CD4-positive, alpha-beta T cell (primary cell): ENCODE results near the gene NINL. TPM values are rescaled to one million over a fixed set of nuclear protein-coding genes. Genes with fewer than 3 reads are reported as not detected.

ENCODE experiments used
- ATAC-seq: fragments of 200-7000 bp; cut with Tn5 transposase; one replicate; pipeline ENCODE4 v1.10.0; 2022; ENCODE audit warnings: mild to moderate bottlenecking; ENCODE audit not compliant: poor library complexity
- CTCF ChIA-PET: fragments of 350-600 bp; sonication (Branson Sonifier 250); formaldehyde crosslinking; loops from one replicate; lab custom pipeline; 2021; ENCODE audit warnings: antibody characterized with exemption, inconsistent platforms; lab: Charles Lee
- POLR2A ChIA-PET: fragments of 350-600 bp; sonication (Branson Sonifier 250); formaldehyde crosslinking; loops from one replicate; lab custom pipeline; 2021; ENCODE audit warnings: antibody characterized with exemption, inconsistent platforms; lab: Charles Lee
- DNase-seq, 14 experiments: peaks; one replicate each; pipeline ENCODE4 v3.0.0-alpha.2; 2013 to 2020; ENCODE audit warnings: mixed read lengths in 2 of 14
- H3K27ac ChIP-seq, 2 donors: one replicate each; pipeline versions ENCODE4 v1.5.1 to v1.7.0; 2013; ENCODE audit warnings: low read length in 2 of 2, low read depth in 1 of 2, mild to moderate bottlenecking in 1 of 2
- H3K27me3 ChIP-seq, 2 experiments: 1 replicate in 1 of 2; 2 replicates in 1 of 2; pipeline versions ENCODE4 v1.6.1 to v1.7.0; 2013; ENCODE audit warnings: low read length in 2 of 2, control low read depth in 1 of 2, mild to moderate bottlenecking in 1 of 2, moderate library complexity in 1 of 2; ENCODE audit not compliant: insufficient read depth in 2 of 2, control insufficient read depth in 1 of 2
- H3K36me3 ChIP-seq: one replicate; pipeline ENCODE4 v1.6.1; 2013; ENCODE audit warnings: low read length, control low read depth; ENCODE audit not compliant: insufficient read depth
- H3K4me1 ChIP-seq: one replicate; pipeline ENCODE4 v1.6.1; 2013; ENCODE audit warnings: low read length, control low read depth; ENCODE audit not compliant: insufficient read depth
- H3K4me3 ChIP-seq: one replicate; pipeline ENCODE4 v1.5.1; 2013; ENCODE audit warnings: mild to moderate bottlenecking, low read length, moderate library complexity
- H3K9me3 ChIP-seq, 2 experiments: 1 replicate in 1 of 2; 2 replicates in 1 of 2; pipeline versions ENCODE4 v1.6.1 to v1.7.0; 2013; ENCODE audit warnings: low read length in 2 of 2, mild to moderate bottlenecking in 2 of 2, control low read depth in 1 of 2, moderate library complexity in 1 of 2; ENCODE audit not compliant: control insufficient read depth in 1 of 2, insufficient read depth in 1 of 2
- H3K27ac Mint-ChIP-seq: one replicate; pipeline ENCODE4 v1.8.0; 2020; ENCODE audit warnings: mixed read lengths
- H3K27me3 Mint-ChIP-seq: one replicate; pipeline ENCODE4 v1.8.0; 2021; ENCODE audit warnings: mixed read lengths
- H3K36me3 Mint-ChIP-seq: one replicate; pipeline ENCODE4 v1.8.0; 2021; ENCODE audit warnings: low read depth, mixed read lengths
- H3K4me1 Mint-ChIP-seq: one replicate; pipeline ENCODE4 v1.8.0; 2021; ENCODE audit warnings: low read depth, mixed read lengths
- H3K4me3 Mint-ChIP-seq: one replicate; pipeline ENCODE4 v1.8.0; 2020; ENCODE audit warnings: mild to moderate bottlenecking, mixed read lengths
- H3K9me3 Mint-ChIP-seq: one replicate; pipeline ENCODE4 v1.8.0; 2020; ENCODE audit warnings: mixed read lengths
- CTCF ChIP-seq: fragments of 200-600 bp; IDR thresholded peaks from one replicate; pipeline ENCODE4 v1.8.0; 2022; ENCODE audit warnings: antibody characterized with exemption, mild to moderate bottlenecking
- intact Hi-C, 2 experiments: fragments of 100-400 bp; cut with DNase I in 1 of 2; cut with micrococcal nuclease in 1 of 2; formaldehyde crosslinking; loops; one replicate each; pipeline versions ENCODE4 v1.15.1 to v1.9.0; 2023 to 2025; cut with DNase I, micrococcal nuclease
- total RNA-seq, 174 experiments: library from RNA in 2 of 174; stranded (reverse) in 2 of 174; gene quantifications; one replicate each; pipeline ENCODE4 v1.2.3 and lab custom pipeline; 2021 to 2026

NINL gene
- total RNA-seq, 2 experiments from 2014 or later = 2.7 to 4.0 TPM

- H3K27me3 ChIP-seq = no peaks in the 10 kb centered on the region
- no peak for TF ChIP-seq CTCF
- H3K4me3 ChIP-seq = no peak overlapping the region
- ATAC-seq (no peak), DNase-seq (no peak)
- peaks cover 6% of the 10 kb centered on the region for H3K4me1 Mint-ChIP-seq
- no peak overlapping the region for H3K27ac ChIP-seq
- CTCF ChIA-PET = no interaction called here
- H3K27ac Mint-ChIP-seq = no peak overlapping the region
- no peaks in the 10 kb centered on the region for H3K27me3 Mint-ChIP-seq
- intact Hi-C loops = no loop called here
- no peaks in the 10 kb centered on the region for H3K36me3 Mint-ChIP-seq
- no peaks in the 10 kb centered on the region for H3K36me3 ChIP-seq
- H3K4me1 ChIP-seq = peaks cover 3% of the 10 kb centered on the region
- H3K9me3 Mint-ChIP-seq = no peaks in the 10 kb centered on the region
- POLR2A ChIA-PET = no interaction called here
- H3K9me3 ChIP-seq = no peaks in the 10 kb centered on the region
- H3K4me3 Mint-ChIP-seq = no peak overlapping the region
Measured at GRCh38 chr20:25547063-25547462, 38.3 kb downstream of the NINL start.

DNA sequence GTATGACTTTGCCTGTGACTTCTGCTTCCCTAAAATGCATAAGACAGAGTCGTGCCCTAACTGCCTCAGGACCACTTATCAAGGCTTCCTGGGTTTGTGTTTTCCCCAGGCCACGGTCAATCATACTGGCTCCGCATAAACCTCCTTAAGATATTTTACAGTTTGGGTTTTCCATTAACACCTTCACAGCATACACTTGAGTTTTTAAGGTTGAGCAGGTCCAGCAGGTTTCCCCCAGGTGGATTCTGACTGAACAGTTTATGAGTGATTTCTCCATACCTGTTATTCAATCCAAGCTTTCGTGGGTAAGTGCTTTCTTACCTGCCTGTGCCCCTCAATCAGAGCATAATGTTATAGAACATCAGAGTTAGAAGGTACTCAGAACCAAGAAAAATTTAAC, 39.3 kb downstream of the NINL start:
- no peak overlapping the region for H3K4me3 ChIP-seq
- H3K27ac Mint-ChIP-seq = no peak overlapping the region
- H3K9me3 Mint-ChIP-seq = no peaks in the 10 kb centered on the region
- H3K27me3 Mint-ChIP-seq = no peaks in the 10 kb centered on the region
- ChIA-PET CTCF (no interaction called here), POLR2A (no interaction called here)
- no peak overlapping the region for H3K27ac ChIP-seq
- ATAC-seq (no peak), DNase-seq (no peak)
- no peak overlapping the region for H3K4me3 Mint-ChIP-seq
- no peaks in the 10 kb centered on the region for H3K36me3 ChIP-seq
- peaks cover 3% of the 10 kb centered on the region for H3K4me1 ChIP-seq
- H3K36me3 Mint-ChIP-seq = no peaks in the 10 kb centered on the region
- no peaks in the 10 kb centered on the region for H3K9me3 ChIP-seq
- H3K4me1 Mint-ChIP-seq = peaks cover 13% of the 10 kb centered on the region
- no peak for TF ChIP-seq CTCF
- intact Hi-C loops = no loop called here
- H3K27me3 ChIP-seq = no peaks in the 10 kb centered on the region

GRCh38 chr20:25545171-25545570, 40.2 kb downstream of the NINL start:
- intact Hi-C loops = no loop called here
- TF ChIP-seq CTCF = no peak
- Mint-ChIP-seq H3K4me1 (peaks cover 13% of the 10 kb centered on the region), H3K27me3 (no peaks in the 10 kb centered on the region), H3K36me3 (no peaks in the 10 kb centered on the region), H3K27ac (no peak overlapping the region), H3K9me3 (no peaks in the 10 kb centered on the region), H3K4me3 (no peak overlapping the region)
- ChIA-PET POLR2A (no interaction called here), CTCF (no interaction called here)
- ATAC-seq = no peak
- Histone ChIP-seq H3K4me1 (peaks cover 3% of the 10 kb centered on the region), H3K4me3 (no peak overlapping the region), H3K36me3 (no peaks in the 10 kb centered on the region), H3K9me3 (no peaks in the 10 kb centered on the region), H3K27me3 (no peaks in the 10 kb centered on the region), H3K27ac (no peak overlapping the region)
- no peak for DNase-seq
